Peyer's patch (tissue), 4 donors: Measurements from ENCODE around the gene EPC2. TPM values are rescaled to one million over a fixed set of nuclear protein-coding genes. Genes with fewer than 3 reads are reported as not detected.

Experiments used
- DNase-seq, 3 donors: peaks; one replicate each; pipeline ENCODE4 v3.0.0-alpha.2; 2017 to 2019
- H3K27ac ChIP-seq, 4 donors: fragments of 200-600 bp; sonication (generic); one replicate each; pipeline ENCODE4 v1.5.1; 2016 to 2019
- H3K27me3 ChIP-seq, 2 donors: fragments of 200-600 bp; sonication (generic); one replicate each; pipeline ENCODE4 v1.5.1; 2019
- H3K36me3 ChIP-seq, 3 donors: fragments of 200-600 bp; sonication (generic); one replicate each; pipeline ENCODE4 v1.5.1; 2016 to 2019
- H3K4me1 ChIP-seq, 4 donors: fragments of 200-600 bp; sonication (generic); one replicate each; pipeline ENCODE4 v1.5.1; 2016 to 2019
- H3K4me3 ChIP-seq, 4 donors: fragments of 200-600 bp; sonication (generic); 1 replicate in 3 of 4; 2 replicates in 1 of 4; pipeline ENCODE4 v1.5.1; 2016 to 2019; ENCODE audit warnings: mild to moderate bottlenecking in 1 of 4
- H3K9me3 ChIP-seq, 4 donors: fragments of 200-600 bp; sonication (generic); one replicate each; pipeline ENCODE4 v1.5.1; 2016 to 2019; ENCODE audit warnings: mild to moderate bottlenecking in 1 of 4
- POLR2A ChIP-seq, 2 donors: fragments of 450-650 bp; IDR thresholded peaks; one replicate each; pipeline ENCODE4 v1.5.1; 2017; ENCODE audit warnings: antibody characterized with exemption in 2 of 2, mild to moderate bottlenecking in 2 of 2, moderate library complexity in 2 of 2
- total RNA-seq, 4 donors: library from RNA; depleted of rRNA; stranded (reverse); fragments of >200 nt; gene quantifications; one replicate each; pipeline ENCODE4 v1.1.0, GENCODE V29; 2016
- TF ChIP-seq, protein P1 (sequence below), 6 experiments: fragments of 450-650 bp in 4 of 6; fragments of 200-600 bp in 2 of 6; sonication (generic) in 1 of 6; IDR thresholded peaks; one replicate each; pipeline ENCODE4 v1.5.1; 2017 to 2019; ENCODE audit warnings: antibody characterized with exemption in 6 of 6, mild to moderate bottlenecking in 3 of 6, moderate library complexity in 1 of 6

Gene EPC2
- total RNA-seq, 4 donors from 2014 or later = 22.6 to 70.1 (median 28.3) TPM

DNA sequence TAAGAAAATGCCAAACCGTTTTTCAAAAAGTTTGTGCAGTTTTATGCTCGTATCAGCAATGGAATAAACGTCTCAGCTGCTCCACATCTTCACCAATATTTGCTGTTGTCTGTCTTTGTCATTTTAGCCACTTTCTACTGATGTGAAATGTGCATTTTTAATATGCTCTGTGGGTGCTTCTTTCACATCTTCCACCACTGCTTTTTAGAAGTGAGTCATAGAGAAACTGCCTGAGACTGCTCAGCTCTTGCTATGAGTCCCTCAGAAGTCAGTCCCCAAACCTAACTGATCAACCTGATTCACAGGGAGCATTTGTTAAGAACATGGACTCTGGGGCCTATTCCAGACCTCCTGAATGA, 41.0 kb upstream of the EPC2 start:
- DNase-seq = no peak
- TF ChIP-seq, protein P1, sequence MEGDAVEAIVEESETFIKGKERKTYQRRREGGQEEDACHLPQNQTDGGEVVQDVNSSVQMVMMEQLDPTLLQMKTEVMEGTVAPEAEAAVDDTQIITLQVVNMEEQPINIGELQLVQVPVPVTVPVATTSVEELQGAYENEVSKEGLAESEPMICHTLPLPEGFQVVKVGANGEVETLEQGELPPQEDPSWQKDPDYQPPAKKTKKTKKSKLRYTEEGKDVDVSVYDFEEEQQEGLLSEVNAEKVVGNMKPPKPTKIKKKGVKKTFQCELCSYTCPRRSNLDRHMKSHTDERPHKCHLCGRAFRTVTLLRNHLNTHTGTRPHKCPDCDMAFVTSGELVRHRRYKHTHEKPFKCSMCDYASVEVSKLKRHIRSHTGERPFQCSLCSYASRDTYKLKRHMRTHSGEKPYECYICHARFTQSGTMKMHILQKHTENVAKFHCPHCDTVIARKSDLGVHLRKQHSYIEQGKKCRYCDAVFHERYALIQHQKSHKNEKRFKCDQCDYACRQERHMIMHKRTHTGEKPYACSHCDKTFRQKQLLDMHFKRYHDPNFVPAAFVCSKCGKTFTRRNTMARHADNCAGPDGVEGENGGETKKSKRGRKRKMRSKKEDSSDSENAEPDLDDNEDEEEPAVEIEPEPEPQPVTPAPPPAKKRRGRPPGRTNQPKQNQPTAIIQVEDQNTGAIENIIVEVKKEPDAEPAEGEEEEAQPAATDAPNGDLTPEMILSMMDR (IDR thresholded peaks at IDR 0.05) = no peak
- TF ChIP-seq POLR2A (IDR thresholded peaks at IDR 0.05) = no peak
- H3K36me3 ChIP-seq = no peaks in the 10 kb centered on the region
- no peaks in the 10 kb centered on the region for H3K4me1 ChIP-seq
- H3K27ac ChIP-seq = no peak overlapping the region
- H3K9me3 ChIP-seq = peaks cover 0 to 3% (median 0%) of the 10 kb centered on the region in 4 donors
- no peaks in the 10 kb centered on the region for H3K27me3 ChIP-seq
- H3K4me3 ChIP-seq = no peak overlapping the region

DNA sequence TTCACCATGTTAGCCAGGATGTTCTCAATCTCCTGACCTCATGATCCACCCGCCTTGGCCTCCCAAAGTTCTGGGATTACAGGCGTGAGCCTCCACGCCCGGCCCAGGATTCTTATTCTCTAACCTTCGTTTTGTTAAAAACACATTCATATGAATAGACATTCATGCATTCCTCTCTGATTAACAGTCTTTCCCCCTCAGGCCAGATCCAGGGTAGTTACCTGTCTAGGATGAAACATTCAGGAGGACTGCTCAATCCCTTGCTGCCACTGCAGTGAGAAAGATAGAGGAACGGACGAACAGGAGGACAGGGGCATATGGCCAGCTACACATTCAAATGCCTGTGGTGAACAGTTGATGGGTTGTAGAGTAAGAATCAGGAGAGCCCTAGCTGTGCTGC, 39.6 kb upstream of the EPC2 start:
- Histone ChIP-seq H3K9me3 (peaks cover 0 to 3% (median 0%) of the 10 kb centered on the region in 4 donors), H3K36me3 (no peaks in the 10 kb centered on the region), H3K27me3 (no peaks in the 10 kb centered on the region), H3K4me1 (no peaks in the 10 kb centered on the region), H3K4me3 (no peak overlapping the region), H3K27ac (no peak overlapping the region)
- TF ChIP-seq, protein P1 (IDR thresholded peaks at IDR 0.05) = no peak
- no peak for TF ChIP-seq POLR2A (IDR thresholded peaks at IDR 0.05)
- no peak for DNase-seq

DNA sequence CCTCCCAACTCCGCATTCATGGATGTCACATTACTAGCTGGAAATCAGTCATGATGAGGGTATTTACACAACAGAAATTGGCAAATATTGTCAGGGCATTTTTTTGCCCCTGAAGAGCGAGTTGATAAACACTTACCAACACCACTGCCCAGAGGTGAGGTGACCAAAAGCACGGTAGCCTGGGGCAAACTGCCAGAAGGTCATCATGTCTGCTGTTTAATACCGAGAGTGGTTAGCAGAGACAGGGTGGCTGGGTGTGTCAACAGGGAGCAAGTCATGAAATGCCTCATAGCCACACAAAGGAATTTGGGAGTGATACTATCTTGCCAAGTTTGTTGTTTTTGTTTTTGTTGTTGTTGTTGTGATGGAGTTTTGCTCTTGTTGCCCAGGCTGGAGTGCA, 37.0 kb upstream of the EPC2 start:
- DNase-seq = no peak
- H3K4me1 ChIP-seq = no peaks in the 10 kb centered on the region
- no peaks in the 10 kb centered on the region for H3K27me3 ChIP-seq
- H3K4me3 ChIP-seq = no peak overlapping the region
- TF ChIP-seq, protein P1 (IDR thresholded peaks at IDR 0.05) = no peak
- no peak for TF ChIP-seq POLR2A (IDR thresholded peaks at IDR 0.05)
- H3K36me3 ChIP-seq = no peaks in the 10 kb centered on the region
- peaks cover 0 to 3% (median 0%) of the 10 kb centered on the region in 4 donors for H3K9me3 ChIP-seq
- no peak overlapping the region for H3K27ac ChIP-seq

DNA sequence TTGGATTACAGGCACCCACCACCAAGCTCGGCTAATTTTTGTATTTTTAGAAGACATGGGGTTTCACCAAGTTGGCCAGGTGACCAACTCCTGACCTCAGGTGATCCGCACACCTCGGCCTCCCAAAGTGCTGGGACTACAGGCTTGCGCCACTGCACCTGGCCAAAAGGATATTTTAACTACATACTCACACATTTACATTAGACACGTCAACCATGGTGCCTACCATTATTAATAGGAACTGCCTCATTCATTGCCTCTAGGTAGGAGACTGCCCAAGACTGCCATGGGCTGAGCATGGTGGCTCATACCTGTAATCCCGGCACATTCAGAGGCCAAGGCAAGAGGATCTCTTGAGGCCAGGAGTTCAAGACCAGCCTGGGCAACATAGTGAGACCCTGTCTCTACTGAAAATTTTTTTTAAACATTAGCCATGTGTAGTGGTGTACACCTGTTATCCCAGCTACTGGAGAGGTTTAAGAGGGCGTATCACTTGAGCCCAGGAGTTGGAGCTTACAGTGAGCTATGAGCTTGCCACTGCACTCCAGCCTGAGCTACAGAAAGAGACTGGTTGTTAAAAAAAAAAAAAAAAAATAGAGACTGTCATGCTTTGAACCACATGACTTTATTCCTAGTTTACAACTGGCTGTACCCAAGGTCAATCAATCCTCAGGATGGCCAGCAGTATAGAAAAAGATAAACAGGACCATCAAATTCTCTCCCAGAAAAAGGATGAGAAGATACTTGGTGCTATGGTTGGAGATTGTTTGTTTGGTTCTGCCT, 31.1 kb upstream of the EPC2 start:
- no peak overlapping the region for H3K4me3 ChIP-seq
- H3K4me1 ChIP-seq = peaks cover 0 to 13% (median 0%) of the 10 kb centered on the region in 4 donors
- H3K36me3 ChIP-seq = no peaks in the 10 kb centered on the region
- no peak overlapping the region for H3K27ac ChIP-seq
- no peak for TF ChIP-seq POLR2A (IDR thresholded peaks at IDR 0.05)
- TF ChIP-seq, protein P1 (IDR thresholded peaks at IDR 0.05) = no peak
- no peak for DNase-seq
- no peaks in the 10 kb centered on the region for H3K9me3 ChIP-seq
- no peaks in the 10 kb centered on the region for H3K27me3 ChIP-seq

DNA sequence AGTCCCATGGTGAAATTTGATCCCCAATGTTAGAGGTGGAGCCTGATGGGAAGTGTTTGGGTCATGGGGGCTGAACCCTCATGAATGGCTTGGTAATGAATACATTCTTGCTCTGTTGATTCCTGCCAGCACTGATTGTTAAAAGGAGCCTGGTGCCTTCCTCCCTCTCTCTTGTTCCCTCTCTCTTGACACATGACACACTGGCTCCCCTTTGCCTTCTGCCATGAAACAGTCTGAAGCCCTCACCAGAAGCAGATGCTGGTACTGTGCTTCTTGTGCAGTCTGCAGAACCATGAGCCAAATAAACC, 30.6 kb upstream of the EPC2 start:
- no peak overlapping the region for H3K27ac ChIP-seq
- peaks cover 0 to 13% (median 0%) of the 10 kb centered on the region in 4 donors for H3K4me1 ChIP-seq
- H3K4me3 ChIP-seq = no peak overlapping the region
- DNase-seq = no peak
- no peaks in the 10 kb centered on the region for H3K36me3 ChIP-seq
- H3K9me3 ChIP-seq = no peaks in the 10 kb centered on the region
- TF ChIP-seq POLR2A (IDR thresholded peaks at IDR 0.05) = no peak
- TF ChIP-seq, protein P1 (IDR thresholded peaks at IDR 0.05) = no peak
- no peaks in the 10 kb centered on the region for H3K27me3 ChIP-seq
